Adrenal gland (tissue), 12 donors: Measurements from ENCODE around the gene SCUBE3. TPM values are rescaled to one million over a fixed set of nuclear protein-coding genes. Genes with fewer than 3 reads are reported as not detected.

Source experiments
- DNase-seq, 7 donors: peaks; one replicate each; pipeline ENCODE4 v3.0.0-alpha.2; 2019 to 2020
- H3K27ac ChIP-seq, 5 donors: fragments of 200-600 bp; sonication (generic) in 4 of 5; 1 replicate in 3 of 5; 2 replicates in 2 of 5; pipeline versions ENCODE4 v1.5.1 to v1.8.0; 2016 to 2020; ENCODE audit warnings: mild to moderate bottlenecking in 1 of 5
- H3K27me3 ChIP-seq: fragments of 200-600 bp; 2 replicates; pipeline ENCODE4 v1.8.0; 2021
- H3K36me3 ChIP-seq, 2 donors: fragments of 200-600 bp; replicated peaks in 1 of 2; 1 replicate in 1 of 2; 2 replicates in 1 of 2; pipeline versions ENCODE4 v1.5.1 to v1.8.0; 2018 to 2022
- H3K4me1 ChIP-seq, 2 donors: fragments of 200-600 bp; replicated peaks in 1 of 2; 1 replicate in 1 of 2; 2 replicates in 1 of 2; pipeline versions ENCODE4 v1.5.1 to v1.8.0; 2018 to 2021
- H3K4me3 ChIP-seq, 4 donors: fragments of 200-600 bp; sonication (generic) in 3 of 4; one replicate each; pipeline ENCODE4 v1.5.1; 2016 to 2018
- H3K9me3 ChIP-seq, 3 donors: fragments of 200-600 bp; sonication (generic) in 1 of 3; replicated peaks in 1 of 3; 1 replicate in 2 of 3; 2 replicates in 1 of 3; pipeline versions ENCODE4 v1.5.1 to v1.8.0; 2016 to 2021
- CTCF ChIP-seq, 6 experiments: fragments of 450-650 bp in 4 of 6; fragments of 200-600 bp in 2 of 6; sonication (generic) in 1 of 6; IDR thresholded peaks; 1 replicate in 5 of 6; 2 replicates in 1 of 6; pipeline versions ENCODE4 v1.5.1 to v1.8.0; 2016 to 2021; ENCODE audit warnings: antibody characterized with exemption in 6 of 6, mild to moderate bottlenecking in 2 of 6, moderate library complexity in 1 of 6
- POLR2A ChIP-seq, 2 donors: fragments of 450-650 bp; IDR thresholded peaks; one replicate each; pipeline ENCODE4 v1.6.1; 2017; ENCODE audit warnings: antibody characterized with exemption in 2 of 2, mild to moderate bottlenecking in 2 of 2, moderate library complexity in 1 of 2
- WGBS, 4 donors: extraction: QIAGEN DNeasy Blood & Tissue Kit in 2 of 4; methylation state at CpG; one replicate each; pipeline versions ENCODE4 v1.1.5 to v1.1.7; 2013 to 2017; 5-methylcytosine and 5-hydroxymethylcytosine counted together
- intact Hi-C, 2 donors: fragments of 100-400 bp; cut with DNase I; formaldehyde crosslinking; loops; one replicate each; pipeline versions ENCODE4 v1.14.1 to v1.15.0; 2022 to 2023
- polyA plus RNA-seq, 3 donors: library from polyadenylated mRNA; stranded (reverse); fragments of 200-250 nt in 2 of 3; fragments of 350-450 nt in 1 of 3; fragmentation: Illumina TruSeq in 1 of 3; extraction: RNeasy Lipid Tissue Mini Kit (QIAGEN cat#74804) in 1 of 3; gene quantifications; one replicate each; pipeline ENCODE4 v1.2.3, GENCODE V29; 2013 to 2014
- total RNA-seq, 9 donors: library from RNA; depleted of rRNA in 4 of 9; stranded (reverse); fragments of >200 nt in 4 of 9; fragments of 120-200 nt in 1 of 9; fragmentation: NEBNext Ultra II Directional in 1 of 9; extraction: Animal tissue kit (Norgen Biotek cat#: 25700) in 1 of 9; gene quantifications; one replicate each; pipeline versions ENCODE4 v1.1.0 to v1.2.4, GENCODE V29; 2013 to 2023
- donor health status: healthy with polysubstance abuse.
- donor health status: Bipolar disorder and iron deficiency.
- donor health status: DM: yes; HTN: yes; CAD: no.
- donor health status: DM: no; HTN: no; CAD: no.
- donor health status: DM: no; HTN: no; CAD: no.
- donor health status: DM: yes; HTN: yes; CAD: no.

The SCUBE3 gene
- total and polyA plus RNA-seq, 12 donors, result 0.50 to 32.8 (median 5.4) TPM

GRCh38 chr6:35208419-35208818 is 5.3 kb upstream of the SCUBE3 start:
- peaks cover 3% of the 10 kb centered on the region for H3K27me3 ChIP-seq
- no peaks in the 10 kb centered on the region for H3K9me3 ChIP-seq
- TF ChIP-seq POLR2A (IDR thresholded peaks at IDR 0.05) (no peak), CTCF (IDR thresholded peaks at IDR 0.05) (no peak)
- H3K36me3 ChIP-seq, result no peaks in the 10 kb centered on the region
- H3K27ac ChIP-seq, result peak overlapping the region in 1 of 5 donors; percentile 16
- peaks cover 2 to 4% of the 10 kb centered on the region in 2 donors for H3K4me1 ChIP-seq
- WGBS, 4 donors, result 25 to 38% (median 31%) methylated on average over 4 of the region's 4 CpGs
- DNase-seq, result no peak
- intact Hi-C loops, result loop anchor here in 1 of 2 donors (10.0 kb wide), 1 partner anchor 64 kb away; the partner anchor contains the start of gene TCP11
- no peak overlapping the region for H3K4me3 ChIP-seq

GRCh38 chr6:35209081-35209480 is 4.7 kb upstream of the SCUBE3 start:
- 60 to 77% (median 72%) methylated on average over 1 of the region's 1 CpG for WGBS, 4 donors
- Histone ChIP-seq H3K9me3 (no peaks in the 10 kb centered on the region), H3K4me3 (no peak overlapping the region), H3K4me1 (peaks cover 3 to 9% of the 10 kb centered on the region in 2 donors), H3K27me3 (peaks cover 3% of the 10 kb centered on the region), H3K36me3 (no peaks in the 10 kb centered on the region), H3K27ac (no peak overlapping the region)
- intact Hi-C loops, result loop anchor here in 1 of 2 donors (10.0 kb wide), 1 partner anchor 64 kb away; the partner anchor contains the start of gene TCP11
- DNase-seq, result no peak
- no peak for TF ChIP-seq CTCF (IDR thresholded peaks at IDR 0.05)
- TF ChIP-seq POLR2A (IDR thresholded peaks at IDR 0.05), result no peak

GRCh38 chr6:35209622-35210247 is 4.0 kb upstream of the SCUBE3 start:
- intact Hi-C loops, result loop anchor here in 1 of 2 donors (10.0 kb wide), 1 partner anchor 65 kb away; the partner anchor contains the start of gene TCP11
- H3K4me3 ChIP-seq, result no peak overlapping the region
- 78 to 93% (median 84%) methylated on average over 2 of the region's 2 CpGs for WGBS, 4 donors
- H3K36me3 ChIP-seq, result no peaks in the 10 kb centered on the region
- no peak for DNase-seq
- no peaks in the 10 kb centered on the region for H3K9me3 ChIP-seq
- H3K27me3 ChIP-seq, result peaks cover 3% of the 10 kb centered on the region
- H3K27ac ChIP-seq, result no peak overlapping the region
- no peak for TF ChIP-seq CTCF (IDR thresholded peaks at IDR 0.05)
- no peak for TF ChIP-seq POLR2A (IDR thresholded peaks at IDR 0.05)
- peaks cover 7 to 15% of the 10 kb centered on the region in 2 donors for H3K4me1 ChIP-seq

- DNase-seq, result no peak
- Histone ChIP-seq H3K9me3 (no peaks in the 10 kb centered on the region), H3K27ac (no peak overlapping the region), H3K4me1 (peaks cover 7 to 20% of the 10 kb centered on the region in 2 donors), H3K27me3 (peaks cover 3% of the 10 kb centered on the region), H3K4me3 (peak overlapping the region in 2 of 4 donors; percentile 21 to 65), H3K36me3 (no peaks in the 10 kb centered on the region)
- TF ChIP-seq CTCF (IDR thresholded peaks at IDR 0.05) (no peak), POLR2A (IDR thresholded peaks at IDR 0.05) (no peak)
- intact Hi-C loops, result no loop called here
- 12 to 14% (median 14%) methylated on average over 31 to 51 of the region's 51 CpGs for WGBS, 4 donors
Measured at GRCh38 chr6:35213298-35213791, 411 bp upstream of the SCUBE3 start.
